Epithelial cell of esophagus (primary cell): ENCODE results near the gene BDNF.

ENCODE experiments used
- DNase-seq: peaks from one replicate; pipeline ENCODE4 v3.0.0; 2010; ENCODE audit warnings: low read depth
- H3K4me3 ChIP-seq: 2 replicates; pipeline ENCODE4 v1.5.1; 2011; ENCODE audit warnings: mild to moderate bottlenecking, low read length, control low read depth
- CTCF ChIP-seq: IDR thresholded peaks from 2 replicates; pipeline ENCODE4 v1.5.1; 2011; ENCODE audit warnings: low read depth, mild to moderate bottlenecking, low read length, control low read depth, inconsistent platforms; ENCODE audit not compliant: insufficient read depth; ENCODE audit errors: missing control alignments

The BDNF gene

GRCh38 chr11:27626269-27626937, 73.9 kb downstream of the BDNF start:
- DNase-seq, result no peak
- TF ChIP-seq CTCF, result no peak
- H3K4me3 ChIP-seq, result no peak overlapping the region

- H3K4me3 ChIP-seq, result no peak overlapping the region
- no peak for TF ChIP-seq CTCF
These were observed 74.8 kb downstream of the BDNF start for GRCh38 chr11:27625347-27625912.

GRCh38 chr11:27623945-27624523, 76.2 kb downstream of the BDNF start:
- TF ChIP-seq CTCF, result no peak
- DNase-seq, result no peak
- H3K4me3 ChIP-seq, result no peak overlapping the region

More at GRCh38 chr11:27625347-27625912, 74.8 kb downstream of the BDNF start:
- no peak for DNase-seq

- TF ChIP-seq CTCF, result no peak
- H3K4me3 ChIP-seq, result no peak overlapping the region
- DNase-seq, result no peak
These were observed 77.5 kb downstream of the BDNF start for GRCh38 chr11:27622541-27623300.

GRCh38 chr11:27621405-27622161, 78.7 kb downstream of the BDNF start:
- no peak for TF ChIP-seq CTCF
- no peak overlapping the region for H3K4me3 ChIP-seq
- DNase-seq, result no peak

GRCh38 chr11:27619763-27620335, 80.4 kb downstream of the BDNF start:
- DNase-seq, result no peak
- no peak overlapping the region for H3K4me3 ChIP-seq
- no peak for TF ChIP-seq CTCF
